ENCODE data around the gene ZG16. TPM values are rescaled to one million over a fixed set of nuclear protein-coding genes. Genes with fewer than 3 reads are reported as not detected.
A peak's percentile ranks its signal among the peaks of the same experiment; 100 is the strongest.

The ZG16 gene
- total and polyA plus RNA-seq, 9 of the 15 experiments (the other 6 are each of a cell fraction or from before 2014, with no cell fraction given) = 0.04 TPM; not detected in 8

GRCh38 chr16:29815793-29816693 lies 38.0 kb downstream of the ZG16 start, which contains the start of gene PAGR1 (continued):
- TF ChIP-seq REST (IDR thresholded peaks at IDR 0.05; ENCODE audit: borderline replicate concordance) = peak; percentile 77
- TF ChIP-seq REST (CRISPR knock-in tag; IDR thresholded peaks at IDR 0.05; ENCODE audit: low read depth) = peak; percentile 48; the same call in 1 of the 2 replicates
- peak; percentile 76; the same call in 1 of the 2 replicates for TF ChIP-seq NR1H2 (CRISPR knock-in tag; IDR thresholded peaks at IDR 0.05)
- no peak for TF ChIP-seq CBX8 (IDR thresholded peaks at IDR 0.05; ENCODE audit: borderline replicate concordance, extremely low read depth, low read depth, low read length, poor library complexity, severe bottlenecking)
- TF ChIP-seq MTA3 (IDR thresholded peaks at IDR 0.05; ENCODE audit: borderline replicate concordance) = peak; percentile 87; the same call in 1 of the 2 replicates
- TF ChIP-seq CEBPZ (IDR thresholded peaks at IDR 0.05; ENCODE audit: borderline replicate concordance, low read depth, low read length) = no peak
- TF ChIP-seq ZNF77 (CRISPR knock-in tag; IDR thresholded peaks at IDR 0.05) = no peak
- TF ChIP-seq CHCHD3 (CRISPR knock-in tag; IDR thresholded peaks at IDR 0.05) = no peak
- no peak for TF ChIP-seq ILF3 (IDR thresholded peaks at IDR 0.05; ENCODE audit: borderline replicate concordance)
- no peak for TF ChIP-seq ID3 (CRISPR knock-in tag; IDR thresholded peaks at IDR 0.05)
- TF ChIP-seq ID3 (tag; IDR thresholded peaks at IDR 0.05) = no peak
- TF ChIP-seq NFATC3 (IDR thresholded peaks at IDR 0.05) = no peak
- 0 out of 2 replicates have a peak, but pooled peaks have one; percentile 21 for TF ChIP-seq ELK3 (CRISPR knock-in tag; IDR thresholded peaks at IDR 0.05)
